ENCODE data around the gene DNAJB4. TPM values are rescaled to one million over a fixed set of nuclear protein-coding genes. Genes with fewer than 3 reads are reported as not detected.

The DNAJB4 gene
- total and polyA plus RNA-seq, 2 experiments from 2014 or later, result 29.5 to 36.5 TPM

DNA sequence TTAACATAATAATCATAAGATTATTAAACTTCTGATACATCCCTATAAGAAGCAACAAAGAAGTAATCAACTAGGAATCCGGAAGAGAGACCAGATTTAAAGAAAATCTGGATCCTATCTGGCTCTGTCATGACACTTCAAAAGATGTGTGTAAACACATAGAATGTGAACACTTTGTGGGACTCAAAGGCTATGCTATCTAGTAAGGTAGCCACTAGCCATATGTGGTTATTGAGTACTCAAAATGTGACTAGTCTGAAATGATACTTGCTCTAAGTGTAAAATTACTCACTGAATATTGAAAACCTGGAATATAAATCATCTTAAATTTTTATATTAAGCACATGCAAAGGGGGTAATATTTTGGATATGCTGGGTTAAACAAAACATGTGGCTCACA lies 34.5 kb upstream of the DNAJB4 start:
- no peak overlapping the region for H3K4me3 ChIP-seq
- H3K79me2 ChIP-seq, result peaks cover 100% of the 10 kb centered on the region
- no peak overlapping the region for H3K27ac ChIP-seq
- no peaks in the 10 kb centered on the region for H3K9me3 ChIP-seq (ENCODE audit: low read depth)
- H3K4me2 ChIP-seq, result no peak overlapping the region
- peaks cover 5% of the 10 kb centered on the region for H3K4me1 ChIP-seq (ENCODE audit: insufficient read depth)
- H3K27me3 ChIP-seq, result no peaks in the 10 kb centered on the region
- H2AFZ ChIP-seq, result no peak overlapping the region
- no peak for DNase-seq (ENCODE audit: low spot score)
- TF ChIP-seq EZH2phosphoT487 (IDR thresholded peaks at IDR 0.05; ENCODE audit: low read depth, severe bottlenecking, unreplicated experiment) (no peak), EZH2 (IDR thresholded peaks at IDR 0.05; ENCODE audit: borderline replicate concordance) (no peak)
- TF ChIP-seq, protein P1, sequence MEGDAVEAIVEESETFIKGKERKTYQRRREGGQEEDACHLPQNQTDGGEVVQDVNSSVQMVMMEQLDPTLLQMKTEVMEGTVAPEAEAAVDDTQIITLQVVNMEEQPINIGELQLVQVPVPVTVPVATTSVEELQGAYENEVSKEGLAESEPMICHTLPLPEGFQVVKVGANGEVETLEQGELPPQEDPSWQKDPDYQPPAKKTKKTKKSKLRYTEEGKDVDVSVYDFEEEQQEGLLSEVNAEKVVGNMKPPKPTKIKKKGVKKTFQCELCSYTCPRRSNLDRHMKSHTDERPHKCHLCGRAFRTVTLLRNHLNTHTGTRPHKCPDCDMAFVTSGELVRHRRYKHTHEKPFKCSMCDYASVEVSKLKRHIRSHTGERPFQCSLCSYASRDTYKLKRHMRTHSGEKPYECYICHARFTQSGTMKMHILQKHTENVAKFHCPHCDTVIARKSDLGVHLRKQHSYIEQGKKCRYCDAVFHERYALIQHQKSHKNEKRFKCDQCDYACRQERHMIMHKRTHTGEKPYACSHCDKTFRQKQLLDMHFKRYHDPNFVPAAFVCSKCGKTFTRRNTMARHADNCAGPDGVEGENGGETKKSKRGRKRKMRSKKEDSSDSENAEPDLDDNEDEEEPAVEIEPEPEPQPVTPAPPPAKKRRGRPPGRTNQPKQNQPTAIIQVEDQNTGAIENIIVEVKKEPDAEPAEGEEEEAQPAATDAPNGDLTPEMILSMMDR (IDR thresholded peaks at IDR 0.05; ENCODE audit: poor library complexity), result no peak
- no peaks in the 10 kb centered on the region for H3K9me2 ChIP-seq (replicated peaks; ENCODE audit: insufficient read depth)
- H4K20me1 ChIP-seq (ENCODE audit: insufficient read depth, poor library complexity, severe bottlenecking), result peaks cover 97% of the 10 kb centered on the region
- WGBS (ENCODE audit: low lambda C conversion rate, missing lambda C conversion rate), result 81% methylated on average over 1 of the region's 1 CpG
- H3K36me3 ChIP-seq (replicated peaks; ENCODE audit: insufficient read depth, low read depth), result peaks cover 13% of the 10 kb centered on the region

DNA sequence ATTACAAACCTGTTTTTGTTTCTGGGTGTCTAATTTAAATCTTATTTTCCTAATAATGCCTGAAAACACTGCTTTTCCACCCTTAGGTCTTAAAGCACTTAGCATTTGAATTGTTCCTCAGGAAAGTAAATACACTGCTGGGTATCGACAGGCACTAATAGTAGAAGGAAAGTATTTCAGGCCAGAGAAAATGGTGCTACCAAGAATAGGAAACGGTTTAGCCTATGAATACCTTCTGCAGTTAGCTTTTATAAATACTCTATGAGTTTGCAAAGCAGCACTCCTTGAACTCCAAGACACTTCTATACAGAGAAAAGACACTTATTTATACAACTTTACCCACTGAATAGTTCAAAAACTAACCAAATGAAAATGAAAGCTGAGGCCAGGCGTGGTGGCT lies 32.7 kb upstream of the DNAJB4 start:
- no peaks in the 10 kb centered on the region for H3K9me3 ChIP-seq (ENCODE audit: low read depth)
- H3K9me2 ChIP-seq (replicated peaks; ENCODE audit: insufficient read depth), result no peaks in the 10 kb centered on the region
- peaks cover 13% of the 10 kb centered on the region for H3K36me3 ChIP-seq (replicated peaks; ENCODE audit: insufficient read depth, low read depth)
- peaks cover 100% of the 10 kb centered on the region for H3K79me2 ChIP-seq
- no peak overlapping the region for H3K4me2 ChIP-seq
- TF ChIP-seq, protein P1 (IDR thresholded peaks at IDR 0.05; ENCODE audit: poor library complexity), result no peak
- TF ChIP-seq EZH2phosphoT487 (IDR thresholded peaks at IDR 0.05; ENCODE audit: low read depth, severe bottlenecking, unreplicated experiment), result no peak
- TF ChIP-seq EZH2 (IDR thresholded peaks at IDR 0.05; ENCODE audit: borderline replicate concordance), result no peak
- WGBS (ENCODE audit: low lambda C conversion rate, missing lambda C conversion rate), result 86% methylated on average over 3 of the region's 3 CpGs
- no peaks in the 10 kb centered on the region for H3K27me3 ChIP-seq
- H3K27ac ChIP-seq, result no peak overlapping the region
- DNase-seq (ENCODE audit: low spot score), result no peak
- no peak overlapping the region for H2AFZ ChIP-seq
- no peak overlapping the region for H3K4me3 ChIP-seq
- H4K20me1 ChIP-seq (ENCODE audit: insufficient read depth, poor library complexity, severe bottlenecking), result peaks cover 99% of the 10 kb centered on the region
- H3K4me1 ChIP-seq (ENCODE audit: insufficient read depth), result peaks cover 15% of the 10 kb centered on the region

DNA sequence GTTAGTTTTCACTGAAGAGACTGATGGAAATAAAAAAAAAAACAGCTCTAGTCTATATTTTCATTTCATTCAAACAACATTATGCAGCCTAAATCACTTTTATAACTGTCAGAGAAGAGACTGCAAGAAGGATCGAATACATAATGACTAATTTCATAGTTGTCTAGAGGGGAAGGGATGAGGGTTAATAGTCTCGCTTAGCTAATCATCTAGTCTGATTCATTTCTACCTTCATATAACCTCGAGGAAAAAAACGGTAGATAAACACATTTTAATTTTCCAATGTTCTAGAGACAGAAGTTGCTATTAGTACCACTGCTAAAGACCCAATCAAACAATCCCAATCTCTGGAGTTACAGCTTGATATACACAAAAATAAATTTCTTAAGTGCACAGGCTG lies 29.4 kb upstream of the DNAJB4 start:
- H3K4me3 ChIP-seq, result peak overlapping the region; percentile 65
- no peaks in the 10 kb centered on the region for H3K36me3 ChIP-seq (replicated peaks; ENCODE audit: insufficient read depth, low read depth)
- peaks cover 15% of the 10 kb centered on the region for H3K4me1 ChIP-seq (ENCODE audit: insufficient read depth)
- H3K4me2 ChIP-seq, result peak overlapping the region; percentile 76
- no peak overlapping the region for H2AFZ ChIP-seq
- no peaks in the 10 kb centered on the region for H3K9me3 ChIP-seq (ENCODE audit: low read depth)
- no peak overlapping the region for H3K27ac ChIP-seq
- WGBS (ENCODE audit: low lambda C conversion rate, missing lambda C conversion rate), result 67% methylated on average over 4 of the region's 4 CpGs
- H3K79me2 ChIP-seq, result peaks cover 89% of the 10 kb centered on the region
- no peak for DNase-seq (ENCODE audit: low spot score)
- H3K9me2 ChIP-seq (replicated peaks; ENCODE audit: insufficient read depth), result no peaks in the 10 kb centered on the region
- no peak for TF ChIP-seq EZH2phosphoT487 (IDR thresholded peaks at IDR 0.05; ENCODE audit: low read depth, severe bottlenecking, unreplicated experiment)
- TF ChIP-seq EZH2 (IDR thresholded peaks at IDR 0.05; ENCODE audit: borderline replicate concordance), result no peak
- TF ChIP-seq, protein P1 (IDR thresholded peaks at IDR 0.05; ENCODE audit: poor library complexity), result no peak
- H3K27me3 ChIP-seq, result no peaks in the 10 kb centered on the region
- peaks cover 76% of the 10 kb centered on the region for H4K20me1 ChIP-seq (ENCODE audit: insufficient read depth, poor library complexity, severe bottlenecking)

DNA sequence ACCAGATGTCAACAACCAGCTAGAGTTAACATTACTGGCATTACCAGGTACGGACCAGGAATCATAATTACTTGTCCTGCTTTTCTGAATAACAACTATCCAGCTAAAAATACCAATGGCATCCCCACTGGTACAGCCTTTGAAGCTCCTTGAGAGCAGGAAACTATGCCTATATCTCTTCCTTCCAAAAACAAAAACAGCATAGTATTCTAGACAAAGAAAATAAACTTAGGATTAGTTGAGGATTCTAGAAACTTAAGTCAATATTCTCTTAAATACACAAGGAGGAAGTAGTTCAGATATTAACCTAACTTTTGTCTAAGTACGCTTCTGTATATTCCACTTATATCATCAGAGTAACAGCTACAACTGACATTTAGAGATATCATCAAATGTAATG lies 28.8 kb upstream of the DNAJB4 start:
- TF ChIP-seq EZH2 (IDR thresholded peaks at IDR 0.05; ENCODE audit: borderline replicate concordance), result no peak
- peak overlapping the region; percentile 76 for H3K4me2 ChIP-seq
- WGBS (ENCODE audit: low lambda C conversion rate, missing lambda C conversion rate), result 35% methylated on average over 2 of the region's 2 CpGs
- no peak overlapping the region for H3K27ac ChIP-seq
- peak overlapping the region; percentile 65 for H3K4me3 ChIP-seq
- peaks cover 71% of the 10 kb centered on the region for H4K20me1 ChIP-seq (ENCODE audit: insufficient read depth, poor library complexity, severe bottlenecking)
- no peaks in the 10 kb centered on the region for H3K9me2 ChIP-seq (replicated peaks; ENCODE audit: insufficient read depth)
- peaks cover 19% of the 10 kb centered on the region for H3K4me1 ChIP-seq (ENCODE audit: insufficient read depth)
- H3K9me3 ChIP-seq (ENCODE audit: low read depth), result no peaks in the 10 kb centered on the region
- no peaks in the 10 kb centered on the region for H3K27me3 ChIP-seq
- H3K36me3 ChIP-seq (replicated peaks; ENCODE audit: insufficient read depth, low read depth), result no peaks in the 10 kb centered on the region
- H2AFZ ChIP-seq, result no peak overlapping the region
- H3K79me2 ChIP-seq, result peaks cover 89% of the 10 kb centered on the region
- no peak for DNase-seq (ENCODE audit: low spot score)
